ENCODE measurements around the gene CEP170B. TPM values are rescaled to one million over a fixed set of nuclear protein-coding genes. Genes with fewer than 3 reads are reported as not detected.
A peak's percentile ranks its signal among the peaks of the same experiment; 100 is the strongest.

Gene CEP170B
- total and polyA plus RNA-seq, 2 of the 13 experiments (the other 11 are each of a cell fraction or from before 2014, with no cell fraction given), result 4.3 to 8.8 TPM

DNA sequence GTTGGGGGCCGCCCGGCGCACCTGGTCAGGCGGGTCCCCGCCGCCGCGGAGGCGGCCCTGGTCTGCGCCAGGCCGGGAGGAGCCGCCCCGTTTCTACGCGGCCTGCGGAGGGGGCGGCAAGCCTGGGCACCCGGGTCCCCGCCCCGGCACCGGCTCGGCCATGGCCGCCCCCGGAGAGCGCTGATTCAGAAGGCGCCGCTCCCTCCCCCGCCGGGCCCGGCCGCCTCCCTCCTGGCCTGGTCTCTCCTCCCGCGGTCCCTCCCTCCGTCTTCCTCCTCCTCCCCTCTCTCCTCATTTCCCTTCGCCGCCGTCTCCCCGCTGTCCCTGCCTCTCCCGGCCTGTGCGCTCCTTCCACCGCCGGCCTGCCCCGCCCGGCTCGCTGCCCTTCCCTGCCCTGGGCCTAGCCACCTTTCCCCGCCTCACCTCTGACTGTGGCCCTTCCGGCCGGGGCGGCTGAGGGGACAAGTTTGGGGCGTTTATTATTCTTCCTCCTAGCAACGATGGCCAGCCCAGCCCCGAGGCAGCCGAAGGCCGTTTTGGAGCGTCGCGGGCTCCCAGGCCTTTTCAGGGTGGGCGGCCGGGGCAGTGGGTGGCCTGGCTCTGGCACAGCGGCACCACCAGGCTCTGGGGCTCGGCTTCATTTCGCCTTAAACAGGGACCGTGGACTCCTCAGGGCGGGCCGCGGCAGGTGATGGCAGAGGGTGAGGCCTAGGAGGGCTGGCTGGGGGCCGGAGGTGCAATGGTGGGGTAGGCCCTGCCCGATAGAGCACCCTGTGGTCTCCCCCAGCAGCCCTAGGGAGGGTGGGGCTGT lies 768 bp downstream of the CEP170B start:
- peak overlapping the region; percentile 44 for H3K27ac ChIP-seq (ENCODE audit: extremely low read length, insufficient read depth, low read length)
- H2AFZ ChIP-seq (ENCODE audit: low read length), result no peak overlapping the region
- H3K9ac ChIP-seq (ENCODE audit: insufficient read depth, low read depth, low read length), result peak overlapping the region; percentile 80
- H3K27me3 ChIP-seq (ENCODE audit: control insufficient read depth in 1 of 2, insufficient read depth in 2 of 2, low read length in 2 of 2), result no peaks in the 10 kb centered on the region; a peak in 1 of 5 replicates
- WGBS (ENCODE audit: low lambda C conversion rate), result 1% methylated on average over 35 of the region's 68 CpGs
- peak; percentile 28 for ATAC-seq
- peak overlapping the region; percentile 76 for H3K4me2 ChIP-seq (ENCODE audit: low read depth, low read length)
- H4K20me1 ChIP-seq (ENCODE audit: insufficient read depth, low read length), result peaks cover 5% of the 10 kb centered on the region
- POLR2A ChIA-PET, result no interaction called here
- DNase-seq (ENCODE audit: low spot score), result no peak
- H3K36me3 ChIP-seq (replicated peaks in 1 of 2; ENCODE audit: control insufficient read depth in 1 of 2, insufficient read depth in 2 of 2, low read length in 2 of 2), result peaks cover 2 to 10% of the 10 kb centered on the region in 2 experiments; a peak in 4 of 5 replicates
- in situ Hi-C loops (cut with HindIII; ENCODE audit: extremely low pct_ligation_motif_present, low pct_unique_long_range_greater_than_20kb), result loop anchor here (5.0 kb wide), 2 partner anchors 39 to 99 kb away; no protein-coding TSS in a partner anchor
- peaks cover 38% of the 10 kb centered on the region for H3K79me2 ChIP-seq (ENCODE audit: insufficient read depth, low read length)
- CTCF ChIA-PET (ENCODE audit: low intra/inter-chr PET ratio, low total read pairs), result no interaction called here
- no peaks in the 10 kb centered on the region for H3K9me3 ChIP-seq (ENCODE audit: low read length)
- BruUV-seq (replicated peaks), result no TSS peak
- intact Hi-C loops (cut with micrococcal nuclease; ENCODE audit: unreplicated experiment), result loop anchor here (2.0 kb wide), 2 partner anchors 39 to 97 kb away; no protein-coding TSS in a partner anchor
- H3K4me1 ChIP-seq (ENCODE audit: insufficient read depth, low read length), result peaks cover 25% of the 10 kb centered on the region
- H3K4me3 ChIP-seq (replicated peaks in 1 of 3; ENCODE audit: insufficient read depth in 1 of 3, low read depth in 2 of 3, low read length in 3 of 3), result peak overlapping the region; percentile 78 to 91 (median 84)
- no peak for FAIRE-seq
- TF ChIP-seq XRCC5 (optimal IDR thresholded peaks at IDR 0.05; ENCODE audit: low read length) (peak; percentile 22), HNRNPL (IDR thresholded peaks at IDR 0.05; ENCODE audit: low read depth, low read length) (0 out of 2 replicates have a peak, but pooled peaks have one; percentile 49), ZNF160 (CRISPR knock-in tag; IDR thresholded peaks at IDR 0.05) (no peak), KLF11 (CRISPR knock-in tag; IDR thresholded peaks at IDR 0.05) (no peak), ZNF143 (CRISPR knock-in tag; IDR thresholded peaks at IDR 0.05) (0 out of 2 replicates have a peak, but pooled peaks have one; percentile 18), GATAD2A (CRISPR knock-in tag; IDR thresholded peaks at IDR 0.05) (peak; percentile 15; the same call in 1 of the 2 replicates), ZNF296 (CRISPR knock-in tag; conservative IDR thresholded peaks at IDR 0.05) (0 out of 2 replicates have a peak, but pooled peaks have one; percentile 39), ETV5 (CRISPR knock-in tag; IDR thresholded peaks at IDR 0.05; ENCODE audit: borderline replicate concordance) (peak; percentile 21; the same call in 1 of the 2 replicates), RBM39 (IDR thresholded peaks at IDR 0.05; ENCODE audit: low read depth, low read length, poor library complexity, severe bottlenecking) (peak; percentile 33), MEIS2 (CRISPR knock-in tag; IDR thresholded peaks at IDR 0.05) (no peak), ZFX (CRISPR knock-in tag; IDR thresholded peaks at IDR 0.05; ENCODE audit: low read depth) (peak; percentile 92), MTA3 (CRISPR knock-in tag; IDR thresholded peaks at IDR 0.05) (no peak), KLF9 (CRISPR knock-in tag; IDR thresholded peaks at IDR 0.05; ENCODE audit: low read depth) (no peak), ASH2L (IDR thresholded peaks at IDR 0.05; ENCODE audit: insufficient read length, low read depth, low read length) (peak; percentile 37), U2AF1 (optimal IDR thresholded peaks at IDR 0.05; ENCODE audit: low read depth, low read length) (peak; percentile 79)
- TF ChIP-seq, protein P1, sequence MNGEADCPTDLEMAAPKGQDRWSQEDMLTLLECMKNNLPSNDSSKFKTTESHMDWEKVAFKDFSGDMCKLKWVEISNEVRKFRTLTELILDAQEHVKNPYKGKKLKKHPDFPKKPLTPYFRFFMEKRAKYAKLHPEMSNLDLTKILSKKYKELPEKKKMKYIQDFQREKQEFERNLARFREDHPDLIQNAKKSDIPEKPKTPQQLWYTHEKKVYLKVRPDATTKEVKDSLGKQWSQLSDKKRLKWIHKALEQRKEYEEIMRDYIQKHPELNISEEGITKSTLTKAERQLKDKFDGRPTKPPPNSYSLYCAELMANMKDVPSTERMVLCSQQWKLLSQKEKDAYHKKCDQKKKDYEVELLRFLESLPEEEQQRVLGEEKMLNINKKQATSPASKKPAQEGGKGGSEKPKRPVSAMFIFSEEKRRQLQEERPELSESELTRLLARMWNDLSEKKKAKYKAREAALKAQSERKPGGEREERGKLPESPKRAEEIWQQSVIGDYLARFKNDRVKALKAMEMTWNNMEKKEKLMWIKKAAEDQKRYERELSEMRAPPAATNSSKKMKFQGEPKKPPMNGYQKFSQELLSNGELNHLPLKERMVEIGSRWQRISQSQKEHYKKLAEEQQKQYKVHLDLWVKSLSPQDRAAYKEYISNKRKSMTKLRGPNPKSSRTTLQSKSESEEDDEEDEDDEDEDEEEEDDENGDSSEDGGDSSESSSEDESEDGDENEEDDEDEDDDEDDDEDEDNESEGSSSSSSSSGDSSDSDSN (CRISPR knock-in tag; IDR thresholded peaks at IDR 0.05), result peak; percentile 81
- TF ChIP-seq, protein P2, sequence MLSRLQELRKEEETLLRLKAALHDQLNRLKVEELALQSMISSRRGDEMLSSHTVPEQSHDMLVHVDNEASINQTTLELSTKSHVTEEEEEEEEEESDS (CRISPR knock-in tag; IDR thresholded peaks at IDR 0.05; ENCODE audit: borderline replicate concordance), result no peak
- TF ChIP-seq, protein P3, sequence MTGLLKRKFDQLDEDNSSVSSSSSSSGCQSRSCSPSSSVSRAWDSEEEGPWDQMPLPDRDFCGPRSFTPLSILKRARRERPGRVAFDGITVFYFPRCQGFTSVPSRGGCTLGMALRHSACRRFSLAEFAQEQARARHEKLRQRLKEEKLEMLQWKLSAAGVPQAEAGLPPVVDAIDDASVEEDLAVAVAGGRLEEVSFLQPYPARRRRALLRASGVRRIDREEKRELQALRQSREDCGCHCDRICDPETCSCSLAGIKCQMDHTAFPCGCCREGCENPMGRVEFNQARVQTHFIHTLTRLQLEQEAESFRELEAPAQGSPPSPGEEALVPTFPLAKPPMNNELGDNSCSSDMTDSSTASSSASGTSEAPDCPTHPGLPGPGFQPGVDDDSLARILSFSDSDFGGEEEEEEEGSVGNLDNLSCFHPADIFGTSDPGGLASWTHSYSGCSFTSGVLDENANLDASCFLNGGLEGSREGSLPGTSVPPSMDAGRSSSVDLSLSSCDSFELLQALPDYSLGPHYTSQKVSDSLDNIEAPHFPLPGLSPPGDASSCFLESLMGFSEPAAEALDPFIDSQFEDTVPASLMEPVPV (CRISPR knock-in tag; IDR thresholded peaks at IDR 0.05), result 0 out of 2 replicates have a peak, but pooled peaks have one; percentile 24
- TF ChIP-seq, protein P4, sequence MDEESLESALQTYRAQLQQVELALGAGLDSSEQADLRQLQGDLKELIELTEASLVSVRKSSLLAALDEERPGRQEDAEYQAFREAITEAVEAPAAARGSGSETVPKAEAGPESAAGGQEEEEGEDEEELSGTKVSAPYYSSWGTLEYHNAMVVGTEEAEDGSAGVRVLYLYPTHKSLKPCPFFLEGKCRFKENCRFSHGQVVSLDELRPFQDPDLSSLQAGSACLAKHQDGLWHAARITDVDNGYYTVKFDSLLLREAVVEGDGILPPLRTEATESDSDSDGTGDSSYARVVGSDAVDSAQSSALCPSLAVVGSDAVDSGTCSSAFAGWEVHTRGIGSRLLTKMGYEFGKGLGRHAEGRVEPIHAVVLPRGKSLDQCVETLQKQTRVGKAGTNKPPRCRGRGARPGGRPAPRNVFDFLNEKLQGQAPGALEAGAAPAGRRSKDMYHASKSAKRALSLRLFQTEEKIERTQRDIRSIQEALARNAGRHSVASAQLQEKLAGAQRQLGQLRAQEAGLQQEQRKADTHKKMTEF (CRISPR knock-in tag; IDR thresholded peaks at IDR 0.05), result no peak
